ENCODE data around the gene COQ7.

Gene COQ7

GRCh38 chr16:19086322-19087199 lies 19.1 kb downstream of the COQ7 start:
- DNase-seq, result peak; percentile 70

- DNase-seq, result no peak
Observed at GRCh38 chr16:19088341-19088916, 21.0 kb downstream of the COQ7 start.

GRCh38 chr16:19089410-19089955 lies 22.1 kb downstream of the COQ7 start:
- no peak for DNase-seq

- DNase-seq, result no peak
Observed at GRCh38 chr16:19090916-19091315, 23.5 kb downstream of the COQ7 start.

- DNase-seq, result no peak
Observed at GRCh38 chr16:19092653-19093410, 25.4 kb downstream of the COQ7 start.

- DNase-seq, result no peak
Observed at GRCh38 chr16:19093631-19094541, 26.5 kb downstream of the COQ7 start.

GRCh38 chr16:19094542-19095365 lies 27.3 kb downstream of the COQ7 start:
- no peak for DNase-seq

GRCh38 chr16:19095654-19096053 lies 28.2 kb downstream of the COQ7 start:
- DNase-seq, result no peak

- DNase-seq, result no peak
Observed at GRCh38 chr16:19098173-19098572, 30.8 kb downstream of the COQ7 start.

- DNase-seq, result no peak
Observed at GRCh38 chr16:19102187-19102872, 34.9 kb downstream of the COQ7 start.

GRCh38 chr16:19104607-19105006 lies 37.2 kb downstream of the COQ7 start:
- no peak for DNase-seq

GRCh38 chr16:19105131-19105530 lies 37.7 kb downstream of the COQ7 start:
- DNase-seq, result no peak

- DNase-seq, result no peak
Observed at GRCh38 chr16:19105891-19106624, 38.6 kb downstream of the COQ7 start.

GRCh38 chr16:19106625-19107020 lies 39.2 kb downstream of the COQ7 start:
- DNase-seq, result no peak

- no peak for DNase-seq
Observed at GRCh38 chr16:19108409-19109287, 41.2 kb downstream of the COQ7 start.

- no peak for DNase-seq
Observed at GRCh38 chr16:19109288-19109664, 41.9 kb downstream of the COQ7 start.

- no peak for DNase-seq
Observed at GRCh38 chr16:19110537-19111360, 43.3 kb downstream of the COQ7 start.

- DNase-seq, result no peak
Observed at GRCh38 chr16:19112099-19112407, 44.6 kb downstream of the COQ7 start.
